ENCODE measurements around the gene TSPAN2.

The TSPAN2 gene

DNA sequence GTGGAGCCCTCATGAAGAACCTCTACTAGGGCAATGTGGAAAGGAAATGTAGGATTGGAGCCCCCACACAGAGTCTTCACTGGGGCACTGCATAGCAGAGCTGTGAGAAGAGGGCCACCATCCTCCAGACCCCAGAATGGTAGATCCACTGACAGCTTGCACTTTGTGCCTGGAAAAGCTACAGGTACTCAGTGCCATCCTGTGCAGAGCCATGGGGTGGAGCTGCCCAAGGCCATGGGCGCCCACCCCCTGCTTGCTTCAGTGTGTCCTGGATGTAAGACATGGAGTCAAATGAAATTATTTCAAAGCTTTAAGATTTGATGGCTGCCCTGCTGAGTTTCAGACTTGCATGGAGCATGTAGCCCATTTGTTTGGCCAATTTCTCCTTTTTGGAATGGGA lies 76.9 kb downstream of the TSPAN2 start:
- H3K4me3 ChIP-seq (ENCODE audit: low read depth, low read length), result no peak overlapping the region
- no peaks in the 10 kb centered on the region for H3K27me3 ChIP-seq
- no peaks in the 10 kb centered on the region for H3K36me3 ChIP-seq
- H3K9me3 ChIP-seq, result no peaks in the 10 kb centered on the region
- no peak for DNase-seq
- no peaks in the 10 kb centered on the region for H3K4me1 ChIP-seq
- TF ChIP-seq, protein P1, sequence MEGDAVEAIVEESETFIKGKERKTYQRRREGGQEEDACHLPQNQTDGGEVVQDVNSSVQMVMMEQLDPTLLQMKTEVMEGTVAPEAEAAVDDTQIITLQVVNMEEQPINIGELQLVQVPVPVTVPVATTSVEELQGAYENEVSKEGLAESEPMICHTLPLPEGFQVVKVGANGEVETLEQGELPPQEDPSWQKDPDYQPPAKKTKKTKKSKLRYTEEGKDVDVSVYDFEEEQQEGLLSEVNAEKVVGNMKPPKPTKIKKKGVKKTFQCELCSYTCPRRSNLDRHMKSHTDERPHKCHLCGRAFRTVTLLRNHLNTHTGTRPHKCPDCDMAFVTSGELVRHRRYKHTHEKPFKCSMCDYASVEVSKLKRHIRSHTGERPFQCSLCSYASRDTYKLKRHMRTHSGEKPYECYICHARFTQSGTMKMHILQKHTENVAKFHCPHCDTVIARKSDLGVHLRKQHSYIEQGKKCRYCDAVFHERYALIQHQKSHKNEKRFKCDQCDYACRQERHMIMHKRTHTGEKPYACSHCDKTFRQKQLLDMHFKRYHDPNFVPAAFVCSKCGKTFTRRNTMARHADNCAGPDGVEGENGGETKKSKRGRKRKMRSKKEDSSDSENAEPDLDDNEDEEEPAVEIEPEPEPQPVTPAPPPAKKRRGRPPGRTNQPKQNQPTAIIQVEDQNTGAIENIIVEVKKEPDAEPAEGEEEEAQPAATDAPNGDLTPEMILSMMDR (IDR thresholded peaks at IDR 0.05; ENCODE audit: low read depth, low read length), result no peak

DNA sequence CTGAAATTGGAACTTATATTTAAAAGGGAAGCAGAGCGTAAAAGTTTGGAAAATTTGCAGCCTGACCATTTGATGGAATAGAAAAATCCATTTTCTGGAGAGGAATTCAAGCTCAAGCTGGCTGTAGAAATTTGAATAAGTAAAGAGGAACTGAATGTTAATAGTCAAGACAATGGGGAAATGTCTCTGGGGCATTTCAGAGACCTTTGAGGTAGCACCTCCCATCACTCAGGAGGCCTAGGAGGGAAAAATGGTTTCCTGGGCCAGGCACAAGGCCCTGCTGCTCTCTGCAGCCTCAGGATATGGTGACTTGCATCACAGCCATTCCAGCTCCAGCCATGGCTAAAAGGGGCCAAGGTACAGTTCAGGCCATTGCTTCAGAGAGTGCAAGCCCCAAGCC lies 77.3 kb downstream of the TSPAN2 start:
- no peaks in the 10 kb centered on the region for H3K4me1 ChIP-seq
- DNase-seq, result no peak
- no peaks in the 10 kb centered on the region for H3K27me3 ChIP-seq
- no peak overlapping the region for H3K4me3 ChIP-seq (ENCODE audit: low read depth, low read length)
- TF ChIP-seq, protein P1 (IDR thresholded peaks at IDR 0.05; ENCODE audit: low read depth, low read length), result no peak
- H3K9me3 ChIP-seq, result no peaks in the 10 kb centered on the region
- no peaks in the 10 kb centered on the region for H3K36me3 ChIP-seq

DNA sequence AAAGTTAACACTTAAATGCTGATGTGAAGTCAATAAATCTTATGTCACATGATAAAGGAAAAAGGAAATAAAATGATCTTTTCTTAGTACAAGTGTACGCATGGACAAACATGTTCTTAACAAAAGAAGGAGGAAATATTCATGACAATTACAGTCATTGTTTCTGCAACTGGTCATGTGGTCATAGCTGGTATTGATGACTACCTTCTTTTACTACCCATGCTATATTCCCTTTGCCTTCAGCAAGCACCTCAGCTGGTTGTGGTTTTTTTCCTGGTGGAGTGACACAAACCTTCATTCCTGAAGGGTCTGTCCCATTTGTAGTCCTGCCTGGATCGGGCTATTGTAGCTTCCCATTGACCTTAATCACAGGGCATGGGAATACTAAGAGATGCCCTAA lies 83.1 kb downstream of the TSPAN2 start:
- H3K4me3 ChIP-seq (ENCODE audit: low read depth, low read length), result no peak overlapping the region

More for the DNA sequence above, 83.1 kb downstream of the TSPAN2 start:
- no peaks in the 10 kb centered on the region for H3K4me1 ChIP-seq
- DNase-seq, result no peak
- no peaks in the 10 kb centered on the region for H3K9me3 ChIP-seq
- no peaks in the 10 kb centered on the region for H3K27me3 ChIP-seq
- TF ChIP-seq, protein P1 (IDR thresholded peaks at IDR 0.05; ENCODE audit: low read depth, low read length), result no peak
- no peaks in the 10 kb centered on the region for H3K36me3 ChIP-seq

All from BE2C (cell line).